Activated naive CD4-positive, alpha-beta T cell treated with anti-CD3 and anti-CD28 coated beads, Interleukin-2, amount 10 ng/mL, durations not matched to agents 7 days and 5 days (primary cell): ENCODE measurements around the gene DEPP1.

Experiments used
- CTCF ChIA-PET: fragments of 350-600 bp; sonication (Branson Sonifier 250); formaldehyde crosslinking; loops from one replicate; lab custom pipeline; 2021; ENCODE audit warnings: antibody characterized with exemption; lab: Charles Lee
- DNase-seq: peaks from one replicate; pipeline ENCODE4 v3.0.0-alpha.2; 2020
- H3K27ac Mint-ChIP-seq: one replicate; pipeline ENCODE4 v1.8.0; 2021; ENCODE audit warnings: mild to moderate bottlenecking, moderate library complexity, mixed read lengths
- H3K27me3 Mint-ChIP-seq: one replicate; pipeline ENCODE4 v1.8.0; 2021; ENCODE audit warnings: mild to moderate bottlenecking, mixed read lengths
- H3K36me3 Mint-ChIP-seq: one replicate; pipeline ENCODE4 v1.8.0; 2021; ENCODE audit warnings: mixed read lengths
- H3K4me1 Mint-ChIP-seq: one replicate; pipeline ENCODE4 v1.8.0; 2021; ENCODE audit warnings: mixed read lengths
- H3K4me3 Mint-ChIP-seq: one replicate; pipeline ENCODE4 v1.8.0; 2021; ENCODE audit warnings: mild to moderate bottlenecking, moderate library complexity, mixed read lengths
- H3K9me3 Mint-ChIP-seq: one replicate; pipeline ENCODE4 v1.8.0; 2021; ENCODE audit warnings: mixed read lengths

The DEPP1 gene

GRCh38 chr10:44954962-44955361 lies 23.6 kb downstream of the DEPP1 start:
- Mint-ChIP-seq H3K27ac (no peak overlapping the region), H3K27me3 (no peaks in the 10 kb centered on the region), H3K9me3 (no peaks in the 10 kb centered on the region), H3K36me3 (peaks cover 13% of the 10 kb centered on the region), H3K4me1 (peaks cover 16% of the 10 kb centered on the region), H3K4me3 (no peak overlapping the region)
- CTCF ChIA-PET, result no interaction called here
- no peak for DNase-seq

GRCh38 chr10:44954042-44954441 lies 24.6 kb downstream of the DEPP1 start:
- no peaks in the 10 kb centered on the region for H3K9me3 Mint-ChIP-seq
- H3K4me1 Mint-ChIP-seq, result peaks cover 15% of the 10 kb centered on the region
- CTCF ChIA-PET, result no interaction called here
- H3K4me3 Mint-ChIP-seq, result no peak overlapping the region
- no peak for DNase-seq
- H3K27ac Mint-ChIP-seq, result no peak overlapping the region
- H3K27me3 Mint-ChIP-seq, result no peaks in the 10 kb centered on the region
- peaks cover 13% of the 10 kb centered on the region for H3K36me3 Mint-ChIP-seq

- DNase-seq, result no peak
- Mint-ChIP-seq H3K36me3 (peaks cover 13% of the 10 kb centered on the region), H3K27me3 (peaks cover 3% of the 10 kb centered on the region), H3K9me3 (no peaks in the 10 kb centered on the region), H3K27ac (no peak overlapping the region), H3K4me3 (no peak overlapping the region), H3K4me1 (peaks cover 5% of the 10 kb centered on the region)
- CTCF ChIA-PET, result interaction anchor here (0.6 to 1.0 kb wide), 3 partner anchors 13 to 858 kb away, joined by 3 to 4 read pairs (median 4); no protein-coding TSS in a partner anchor
These were observed 25.8 kb downstream of the DEPP1 start for GRCh38 chr10:44952779-44953231.

DNA sequence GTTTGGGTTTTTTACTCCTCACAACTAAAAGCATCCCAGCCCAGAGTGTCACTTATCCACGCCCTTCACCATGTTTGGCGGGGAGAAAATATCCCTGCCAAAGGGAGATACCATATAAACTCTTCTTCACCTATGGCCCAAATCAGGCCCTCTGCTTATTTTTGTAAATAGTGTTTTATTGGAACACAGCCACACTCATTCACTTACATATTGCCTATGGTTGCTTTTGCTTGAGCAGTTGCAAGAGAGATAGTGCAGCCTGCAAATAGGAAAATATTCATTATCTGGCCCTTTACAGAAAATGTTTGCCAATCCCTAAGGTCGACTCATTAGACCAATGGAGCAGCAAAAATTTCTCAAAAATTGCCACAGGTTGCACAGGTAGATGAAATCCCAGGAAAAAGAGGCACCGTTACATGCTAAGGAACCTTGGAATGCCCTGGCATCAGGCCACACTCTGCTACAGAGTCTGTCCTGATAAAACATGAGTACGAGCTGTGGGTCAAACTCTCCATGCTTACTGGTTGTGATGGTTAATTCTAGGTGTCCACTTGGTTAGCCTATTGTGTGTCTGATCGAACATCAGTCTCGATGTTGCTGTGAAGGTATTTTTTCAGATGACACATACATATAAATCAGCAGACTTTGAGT lies 26.9 kb downstream of the DEPP1 start:
- no peak overlapping the region for H3K27ac Mint-ChIP-seq
- no peak overlapping the region for H3K4me3 Mint-ChIP-seq
- H3K4me1 Mint-ChIP-seq, result peaks cover 3% of the 10 kb centered on the region
- H3K27me3 Mint-ChIP-seq, result peaks cover 7% of the 10 kb centered on the region
- CTCF ChIA-PET, result interaction anchor here (1.0 kb wide), 1 partner anchor 19 kb away, joined by 4 read pairs; no protein-coding TSS in a partner anchor
- no peak for DNase-seq
- no peaks in the 10 kb centered on the region for H3K9me3 Mint-ChIP-seq
- peaks cover 10% of the 10 kb centered on the region for H3K36me3 Mint-ChIP-seq

DNA sequence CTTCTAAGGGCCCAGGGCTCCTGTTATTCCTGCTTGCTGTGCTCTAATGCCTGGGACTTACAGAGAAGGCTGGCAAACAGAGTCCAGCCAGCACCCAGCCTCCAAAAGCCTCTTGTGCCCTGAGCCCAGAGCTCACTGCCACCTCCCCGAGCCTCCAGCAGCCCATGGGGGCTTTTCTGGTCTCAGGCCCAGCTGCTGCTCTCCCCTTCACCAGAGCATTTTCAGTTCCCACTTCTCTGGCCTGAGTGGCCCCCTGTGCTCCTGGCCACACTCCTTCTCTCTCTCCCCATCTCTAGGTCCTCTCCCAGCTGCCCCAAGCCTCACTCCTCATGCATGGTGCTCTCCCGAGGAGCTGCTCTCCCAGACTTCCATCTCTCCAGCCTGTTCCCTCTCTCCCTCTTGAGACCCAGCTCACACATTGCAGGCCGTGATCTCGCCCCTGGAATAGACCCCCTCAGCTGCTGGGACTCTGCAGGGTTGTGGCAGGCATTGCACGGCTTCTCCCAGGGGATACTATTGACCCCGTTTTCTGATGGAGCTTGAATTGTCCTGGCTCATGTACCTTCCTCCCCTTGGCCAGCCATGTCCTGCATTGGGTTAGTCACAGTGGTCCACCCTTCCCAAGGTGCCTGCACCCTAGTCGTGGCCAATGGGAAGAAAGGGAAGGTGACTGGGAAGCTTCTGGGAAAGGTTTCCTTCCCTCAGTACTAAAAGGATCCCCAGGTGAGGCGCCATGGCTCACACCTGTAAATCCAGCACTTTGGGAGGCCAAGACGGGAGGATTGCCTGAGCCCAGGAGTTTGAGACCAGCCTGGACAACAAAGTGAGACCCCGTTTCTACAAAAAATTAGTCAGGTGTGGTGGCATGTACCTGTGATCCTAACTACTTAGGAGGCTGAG lies 28.0 kb downstream of the DEPP1 start:
- Mint-ChIP-seq H3K27me3 (peaks cover 16% of the 10 kb centered on the region), H3K4me1 (peaks cover 3% of the 10 kb centered on the region), H3K9me3 (no peaks in the 10 kb centered on the region), H3K36me3 (peaks cover 2% of the 10 kb centered on the region), H3K27ac (peak overlapping the region; percentile 21), H3K4me3 (no peak overlapping the region)
- CTCF ChIA-PET, result interaction anchor here (1.0 to 1.6 kb wide), 2 partner anchors 17 to 18 kb away, joined by 5 to 7 read pairs; no protein-coding TSS in a partner anchor
- DNase-seq, result no peak

- H3K4me1 Mint-ChIP-seq, result peaks cover 3% of the 10 kb centered on the region
- no peak overlapping the region for H3K27ac Mint-ChIP-seq
- DNase-seq, result no peak
- peaks cover 4% of the 10 kb centered on the region for H3K9me3 Mint-ChIP-seq
- peaks cover 16% of the 10 kb centered on the region for H3K27me3 Mint-ChIP-seq
- CTCF ChIA-PET, result interaction anchor here (1.0 to 1.6 kb wide), 2 partner anchors 17 to 18 kb away, joined by 5 to 7 read pairs; no protein-coding TSS in a partner anchor
- peaks cover 1% of the 10 kb centered on the region for H3K36me3 Mint-ChIP-seq
- H3K4me3 Mint-ChIP-seq, result no peak overlapping the region
These were observed 28.7 kb downstream of the DEPP1 start for GRCh38 chr10:44949915-44950314.

DNA sequence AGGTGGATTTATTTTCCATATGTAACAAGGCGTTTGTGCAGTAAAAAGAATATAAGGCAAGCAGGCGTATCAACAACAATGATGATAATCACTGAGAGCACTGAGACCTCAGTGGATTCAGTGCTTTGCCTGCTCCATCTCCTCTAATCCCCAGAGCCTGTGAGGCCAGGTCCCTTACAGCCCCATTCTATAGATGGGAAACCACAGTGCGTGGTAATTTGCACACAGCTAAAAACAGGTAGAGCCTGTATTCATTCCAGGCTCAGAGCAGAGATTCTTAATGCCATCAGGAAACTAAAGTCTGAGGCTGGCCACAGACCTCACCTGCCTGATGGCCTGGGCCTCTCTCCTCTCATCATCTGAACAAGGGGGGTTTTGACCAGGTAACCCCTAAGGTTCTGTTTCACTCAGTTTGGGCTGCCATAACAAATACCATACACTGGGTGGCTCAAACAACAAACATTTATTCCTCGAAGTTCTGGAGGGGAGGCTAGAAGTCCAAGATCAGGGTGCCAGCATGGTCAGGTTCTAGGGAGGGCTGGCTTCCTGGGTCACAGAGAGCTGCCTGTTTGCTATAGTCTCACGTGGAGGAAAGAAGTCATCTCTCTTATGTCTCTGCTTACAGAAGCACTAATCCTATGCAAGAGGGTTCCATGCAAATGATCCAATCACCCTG lies 29.3 kb downstream of the DEPP1 start:
- peaks cover 19% of the 10 kb centered on the region for H3K27me3 Mint-ChIP-seq
- no peaks in the 10 kb centered on the region for H3K4me1 Mint-ChIP-seq
- CTCF ChIA-PET, result interaction anchor here (0.8 to 1.6 kb wide), 2 partner anchors 16 to 19 kb away, joined by 3 to 7 read pairs; no protein-coding TSS in a partner anchor
- H3K4me3 Mint-ChIP-seq, result no peak overlapping the region
- H3K27ac Mint-ChIP-seq, result no peak overlapping the region
- peaks cover 2% of the 10 kb centered on the region for H3K36me3 Mint-ChIP-seq
- DNase-seq, result no peak
- peaks cover 9% of the 10 kb centered on the region for H3K9me3 Mint-ChIP-seq

DNA sequence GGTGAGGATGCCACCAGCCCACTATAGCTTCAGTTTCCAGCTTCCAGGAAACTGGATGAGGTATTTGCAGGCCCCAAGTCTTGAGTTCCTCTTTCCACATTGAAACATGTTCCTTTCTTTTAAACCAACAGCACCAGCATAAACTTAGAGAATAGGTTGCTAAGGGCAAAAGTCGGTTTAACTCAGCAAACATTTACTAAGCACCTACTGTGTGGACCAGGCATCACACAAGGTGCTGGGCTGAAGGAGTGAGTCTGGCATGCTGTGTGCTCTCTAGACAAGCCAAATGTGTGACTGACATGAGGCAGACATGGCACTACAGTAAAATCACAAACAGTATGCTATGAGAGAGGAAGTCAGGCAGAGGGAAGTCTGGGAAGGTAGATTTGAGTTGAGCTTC lies 30.0 kb downstream of the DEPP1 start:
- no peak overlapping the region for H3K27ac Mint-ChIP-seq
- DNase-seq, result no peak
- peaks cover 2% of the 10 kb centered on the region for H3K36me3 Mint-ChIP-seq
- peaks cover 20% of the 10 kb centered on the region for H3K27me3 Mint-ChIP-seq
- H3K4me3 Mint-ChIP-seq, result no peak overlapping the region
- peaks cover 12% of the 10 kb centered on the region for H3K9me3 Mint-ChIP-seq
- H3K4me1 Mint-ChIP-seq, result no peaks in the 10 kb centered on the region
- CTCF ChIA-PET, result interaction anchor here (0.8 to 2.2 kb wide), 2 partner anchors 16 to 20 kb away, joined by 3 to 5 read pairs; no protein-coding TSS in a partner anchor

GRCh38 chr10:44947371-44948152 lies 31.0 kb downstream of the DEPP1 start:
- CTCF ChIA-PET, result interaction anchor here (0.6 to 2.2 kb wide), 2 partner anchors 15 to 46 kb away, joined by 4 to 5 read pairs; no protein-coding TSS in a partner anchor
- Mint-ChIP-seq H3K27me3 (peaks cover 20% of the 10 kb centered on the region), H3K4me1 (no peaks in the 10 kb centered on the region)

DNA sequence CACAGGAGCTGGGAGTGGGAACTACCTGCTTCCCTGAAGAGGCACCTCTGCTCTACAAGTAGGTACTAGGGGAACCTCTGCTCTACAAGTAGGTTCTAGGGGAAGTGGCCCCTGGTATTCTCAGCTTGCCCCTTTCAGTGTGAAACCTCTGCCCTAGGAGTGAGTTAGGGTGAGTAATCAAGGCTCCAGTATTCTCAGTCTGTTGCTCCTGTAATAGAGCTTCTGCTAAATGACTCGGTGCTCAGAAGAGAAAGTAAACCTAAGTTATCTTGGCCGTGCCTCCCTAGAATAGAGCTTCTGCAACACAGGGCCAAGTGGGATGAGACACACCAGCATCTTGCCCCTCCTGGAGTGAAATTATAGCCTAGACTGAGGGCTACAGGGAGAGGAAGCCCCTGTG lies 32.4 kb downstream of the DEPP1 start:
- Mint-ChIP-seq H3K4me3 (no peak overlapping the region), H3K36me3 (peaks cover 1% of the 10 kb centered on the region), H3K27ac (no peak overlapping the region), H3K4me1 (no peaks in the 10 kb centered on the region), H3K9me3 (peaks cover 12% of the 10 kb centered on the region), H3K27me3 (peaks cover 20% of the 10 kb centered on the region)
- DNase-seq, result no peak
- CTCF ChIA-PET, result interaction anchor here (0.8 to 2.0 kb wide), 2 partner anchors 14 to 15 kb away, joined by 4 to 6 read pairs; no protein-coding TSS in a partner anchor

More at GRCh38 chr10:44947371-44948152, 31.0 kb downstream of the DEPP1 start:
- H3K4me3 Mint-ChIP-seq, result no peak overlapping the region
- H3K9me3 Mint-ChIP-seq, result peaks cover 12% of the 10 kb centered on the region
- H3K27ac Mint-ChIP-seq, result no peak overlapping the region
- H3K36me3 Mint-ChIP-seq, result peaks cover 1% of the 10 kb centered on the region
- no peak for DNase-seq

DNA sequence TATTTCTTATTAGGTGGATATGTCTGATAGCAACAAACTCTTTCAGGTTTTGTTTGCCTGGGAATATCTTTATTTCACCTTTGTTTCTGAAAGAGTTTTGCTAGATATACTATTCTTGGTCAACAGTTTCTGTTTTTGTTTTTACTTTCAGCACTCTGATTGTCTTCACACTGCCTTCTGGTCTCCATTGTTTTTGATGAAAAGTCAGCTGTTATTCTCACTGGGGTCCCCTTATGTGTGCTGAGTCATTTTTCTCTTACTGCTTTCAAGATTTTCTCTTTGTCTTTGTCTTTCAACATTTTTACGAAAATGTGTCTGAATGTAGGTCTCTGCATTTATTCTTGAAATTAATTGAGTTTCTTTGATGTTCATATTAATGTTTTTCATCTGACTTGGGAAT lies 34.3 kb downstream of the DEPP1 start:
- Mint-ChIP-seq H3K4me3 (no peak overlapping the region), H3K27me3 (peaks cover 20% of the 10 kb centered on the region), H3K9me3 (peaks cover 12% of the 10 kb centered on the region), H3K36me3 (peaks cover 1% of the 10 kb centered on the region), H3K4me1 (no peaks in the 10 kb centered on the region), H3K27ac (no peak overlapping the region)
- DNase-seq, result no peak
- CTCF ChIA-PET, result interaction anchor here (2.0 kb wide), 1 partner anchor 12 kb away, joined by 6 read pairs; no protein-coding TSS in a partner anchor

DNA sequence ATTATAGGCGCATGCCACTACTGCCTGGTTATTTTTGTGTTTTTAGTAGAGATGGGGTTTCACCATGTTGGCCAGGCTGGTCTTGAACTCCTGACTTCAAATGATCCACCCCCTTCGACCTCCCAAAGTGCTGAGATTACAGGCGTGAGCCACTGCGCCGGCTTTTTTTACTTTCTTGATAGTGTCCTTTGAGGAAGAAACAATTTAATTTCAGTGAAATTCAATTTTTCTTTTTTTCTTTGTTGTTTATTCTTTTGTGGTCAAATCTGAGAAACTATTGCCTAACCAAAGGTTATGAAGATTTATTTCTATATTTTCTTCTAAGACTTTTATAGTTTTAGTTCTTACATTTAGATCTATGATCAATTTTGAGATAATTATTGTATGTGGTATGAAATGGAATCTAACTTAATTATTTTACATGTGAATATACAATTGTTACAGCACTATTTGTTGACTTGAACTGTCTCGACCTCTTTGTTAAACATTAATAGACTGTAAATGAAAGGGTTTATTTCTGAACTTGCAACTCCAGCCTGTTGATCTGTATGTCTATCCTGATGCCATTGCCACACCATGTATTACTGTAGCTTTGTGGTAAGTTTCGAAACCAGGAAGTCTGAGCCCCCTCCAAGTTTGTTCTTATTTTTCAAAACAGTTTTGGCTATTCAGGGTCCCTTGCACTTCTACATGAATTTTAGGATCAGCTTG lies 38.8 kb downstream of the DEPP1 start:
- Mint-ChIP-seq H3K4me3 (no peak overlapping the region), H3K4me1 (peaks cover 11% of the 10 kb centered on the region), H3K27me3 (peaks cover 8% of the 10 kb centered on the region), H3K27ac (no peak overlapping the region), H3K9me3 (peaks cover 8% of the 10 kb centered on the region), H3K36me3 (peaks cover 1% of the 10 kb centered on the region)
- CTCF ChIA-PET, result interaction anchor here (0.6 to 1.0 kb wide), 2 partner anchors 13 to 27 kb away, joined by 3 read pairs; no protein-coding TSS in a partner anchor
- DNase-seq, result no peak
